ENCODE measurements around the gene GINS1.

GRCh38 chr20:25489221-25489871 is 81.9 kb downstream of the GINS1 start:
- TF ChIP-seq POLR2A (IDR thresholded peaks at IDR 0.05) (no peak), CTCF (IDR thresholded peaks at IDR 0.05) (no peak)
